Lower lobe of right lung (tissue), 2 donors: ENCODE measurements around the gene KIAA0513. TPM values are rescaled to one million over a fixed set of nuclear protein-coding genes. Genes with fewer than 3 reads are reported as not detected.

Experiments used
- ATAC-seq, 2 donors: fragments of 200-7000 bp; cut with Tn5 transposase; one replicate each; pipeline ENCODE4 v1.9.1; 2020 to 2022; ENCODE audit warnings: mild to moderate bottlenecking in 2 of 2, moderate library complexity in 2 of 2
- DNase-seq: peaks from one replicate; pipeline ENCODE4 v3.0.0-alpha.2; 2020
- H3K27ac ChIP-seq: fragments of 200-600 bp; one replicate; pipeline ENCODE4 v1.8.0; 2022
- H3K27me3 ChIP-seq: fragments of 200-600 bp; one replicate; pipeline ENCODE4 v1.8.0; 2022; ENCODE audit warnings: low read depth
- H3K36me3 ChIP-seq: fragments of 200-600 bp; one replicate; pipeline ENCODE4 v1.8.0; 2022; ENCODE audit warnings: mild to moderate bottlenecking
- H3K4me1 ChIP-seq: fragments of 200-600 bp; one replicate; pipeline ENCODE4 v1.8.0; 2022
- H3K4me3 ChIP-seq: fragments of 200-600 bp; one replicate; pipeline ENCODE4 v1.8.0; 2022; ENCODE audit warnings: mild to moderate bottlenecking
- H3K9me3 ChIP-seq: fragments of 200-600 bp; one replicate; pipeline ENCODE4 v1.8.0; 2022
- intact Hi-C: fragments of 100-400 bp; cut with DNase I; formaldehyde crosslinking; loops from one replicate; pipeline ENCODE4 v1.11.0; 2022
- total RNA-seq: library from RNA; stranded (reverse); fragmentation: NEBNext Ultra II Directional; extraction: Animal tissue kit (Norgen Biotek cat#: 25700); gene quantifications from one replicate; pipeline ENCODE4 v1.2.1, GENCODE V29; 2021
- TF ChIP-seq, protein P1 (sequence below): fragments of 200-600 bp; IDR thresholded peaks from one replicate; pipeline ENCODE4 v1.8.0; 2022; ENCODE audit warnings: antibody characterized with exemption, mild to moderate bottlenecking
- donor health status: DM: no; HTN: yes; CAD: no; lungs with severe emphysema.

The KIAA0513 gene
- total RNA-seq, 1 donor from 2014 or later, result 31.1 TPM

DNA sequence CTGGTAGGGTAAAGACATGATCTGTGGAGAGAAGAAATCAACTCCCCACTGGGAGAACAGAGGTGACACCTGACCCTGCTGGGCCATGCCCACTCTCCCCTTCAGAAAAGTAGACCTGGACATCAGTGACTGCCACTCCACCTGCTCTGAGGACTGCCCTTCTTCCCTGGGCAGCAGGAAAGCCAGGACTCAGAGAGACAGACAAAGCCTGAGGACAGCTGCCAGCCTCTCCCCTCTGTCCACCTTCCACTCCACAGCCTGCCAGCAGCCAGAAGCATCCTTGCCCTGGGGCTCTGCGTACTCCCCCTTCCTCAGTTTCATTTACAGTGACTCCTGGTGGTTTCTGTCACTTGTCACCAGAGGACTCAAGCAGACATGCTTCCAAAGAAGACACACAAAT lies 40.7 kb upstream of the KIAA0513 start:
- H3K4me3 ChIP-seq, result no peak overlapping the region
- intact Hi-C loops, result no loop called here
- no peak for ATAC-seq
- no peaks in the 10 kb centered on the region for H3K9me3 ChIP-seq
- no peak overlapping the region for H3K27ac ChIP-seq
- H3K27me3 ChIP-seq, result no peaks in the 10 kb centered on the region
- peaks cover 47% of the 10 kb centered on the region for H3K4me1 ChIP-seq
- TF ChIP-seq, protein P1, sequence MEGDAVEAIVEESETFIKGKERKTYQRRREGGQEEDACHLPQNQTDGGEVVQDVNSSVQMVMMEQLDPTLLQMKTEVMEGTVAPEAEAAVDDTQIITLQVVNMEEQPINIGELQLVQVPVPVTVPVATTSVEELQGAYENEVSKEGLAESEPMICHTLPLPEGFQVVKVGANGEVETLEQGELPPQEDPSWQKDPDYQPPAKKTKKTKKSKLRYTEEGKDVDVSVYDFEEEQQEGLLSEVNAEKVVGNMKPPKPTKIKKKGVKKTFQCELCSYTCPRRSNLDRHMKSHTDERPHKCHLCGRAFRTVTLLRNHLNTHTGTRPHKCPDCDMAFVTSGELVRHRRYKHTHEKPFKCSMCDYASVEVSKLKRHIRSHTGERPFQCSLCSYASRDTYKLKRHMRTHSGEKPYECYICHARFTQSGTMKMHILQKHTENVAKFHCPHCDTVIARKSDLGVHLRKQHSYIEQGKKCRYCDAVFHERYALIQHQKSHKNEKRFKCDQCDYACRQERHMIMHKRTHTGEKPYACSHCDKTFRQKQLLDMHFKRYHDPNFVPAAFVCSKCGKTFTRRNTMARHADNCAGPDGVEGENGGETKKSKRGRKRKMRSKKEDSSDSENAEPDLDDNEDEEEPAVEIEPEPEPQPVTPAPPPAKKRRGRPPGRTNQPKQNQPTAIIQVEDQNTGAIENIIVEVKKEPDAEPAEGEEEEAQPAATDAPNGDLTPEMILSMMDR, result no peak
- DNase-seq, result peak; percentile 8
- H3K36me3 ChIP-seq, result peaks cover 86% of the 10 kb centered on the region

DNA sequence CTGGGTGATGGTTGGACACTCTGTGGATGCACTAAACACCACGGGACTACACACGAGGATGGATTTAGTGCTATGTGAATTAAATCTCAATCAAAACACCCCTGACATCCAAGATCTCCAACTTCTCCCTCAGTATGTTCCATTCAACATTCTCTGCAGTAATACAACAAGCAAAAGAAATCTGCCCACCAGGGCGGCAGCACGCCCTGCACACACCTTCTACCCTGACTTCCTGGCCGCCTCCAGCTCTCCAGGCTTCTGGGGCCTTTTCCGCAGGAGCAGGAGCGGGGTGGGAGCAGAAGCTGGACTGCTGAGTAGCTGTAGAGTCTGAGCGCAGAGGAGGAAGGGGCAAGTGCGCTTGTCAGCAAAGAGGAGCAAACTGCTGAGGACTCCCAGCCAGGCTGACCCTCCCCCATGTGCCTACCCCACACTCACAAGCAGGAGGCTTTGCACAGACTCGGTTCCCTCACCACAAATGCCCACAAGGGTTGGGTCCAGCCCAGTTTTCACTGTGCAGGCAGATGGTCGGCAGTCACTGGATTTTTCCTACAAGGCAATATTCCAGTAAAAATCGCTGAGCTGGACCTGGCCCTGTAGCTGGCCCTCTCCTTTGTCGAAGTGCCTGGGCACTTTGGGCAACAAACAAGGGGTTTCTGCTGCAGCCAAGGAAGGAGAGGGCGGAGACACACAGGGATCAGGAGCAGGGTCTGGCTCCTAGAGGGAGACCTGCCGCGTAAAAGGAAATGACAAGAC lies 39.1 kb upstream of the KIAA0513 start:
- TF ChIP-seq, protein P1, result no peak
- Histone ChIP-seq H3K36me3 (peaks cover 89% of the 10 kb centered on the region), H3K4me1 (peaks cover 48% of the 10 kb centered on the region), H3K27me3 (no peaks in the 10 kb centered on the region), H3K27ac (no peak overlapping the region), H3K4me3 (no peak overlapping the region), H3K9me3 (no peaks in the 10 kb centered on the region)
- intact Hi-C loops, result no loop called here
- DNase-seq (peak; percentile 38), ATAC-seq (no peak)

DNA sequence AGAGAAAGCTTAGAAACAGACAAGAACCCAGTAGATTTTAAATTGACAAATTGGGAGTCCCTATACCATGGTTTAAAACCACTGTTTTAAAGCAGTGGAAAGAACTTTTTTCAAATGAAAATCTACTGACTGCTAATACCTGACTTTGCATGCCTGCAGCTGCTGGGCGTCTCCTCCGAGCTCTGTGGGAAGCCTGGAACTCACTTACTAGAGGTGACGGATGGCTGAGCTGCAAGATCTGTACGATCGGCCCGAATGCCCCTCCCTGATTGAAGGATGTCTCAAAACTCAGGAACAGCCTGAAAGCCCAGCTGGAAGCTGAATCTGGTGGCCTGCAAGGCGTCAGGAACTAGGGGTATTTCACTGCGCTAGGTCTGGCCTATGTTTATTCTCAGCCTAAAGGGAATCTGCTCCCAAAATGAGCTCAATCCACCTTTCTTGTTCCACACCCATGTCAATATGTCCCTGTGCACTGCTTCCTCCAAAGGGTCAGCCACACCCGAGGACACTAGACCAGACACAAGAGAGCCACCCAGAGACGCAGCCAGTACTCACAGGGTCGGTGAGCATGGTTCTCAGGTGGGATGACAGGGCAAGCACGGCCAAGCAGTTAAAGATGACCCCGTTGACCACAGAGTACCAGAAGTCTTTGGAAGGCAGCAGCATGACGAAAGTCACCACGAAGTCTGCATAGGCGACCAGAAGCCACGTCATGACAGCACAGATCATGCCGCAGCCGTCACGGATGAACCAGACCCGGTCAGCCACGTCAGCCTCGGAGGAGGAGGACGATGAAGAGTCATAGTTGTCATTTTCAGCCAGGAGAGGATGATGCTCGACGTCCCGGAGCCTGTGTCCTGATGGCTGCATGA lies 37.6 kb upstream of the KIAA0513 start:
- Histone ChIP-seq H3K4me3 (no peak overlapping the region), H3K36me3 (peaks cover 92% of the 10 kb centered on the region), H3K27ac (no peak overlapping the region), H3K4me1 (peaks cover 52% of the 10 kb centered on the region), H3K9me3 (no peaks in the 10 kb centered on the region), H3K27me3 (no peaks in the 10 kb centered on the region)
- intact Hi-C loops, result no loop called here
- TF ChIP-seq, protein P1, result no peak
- no peak for ATAC-seq
- peak; percentile 33 for DNase-seq

DNA sequence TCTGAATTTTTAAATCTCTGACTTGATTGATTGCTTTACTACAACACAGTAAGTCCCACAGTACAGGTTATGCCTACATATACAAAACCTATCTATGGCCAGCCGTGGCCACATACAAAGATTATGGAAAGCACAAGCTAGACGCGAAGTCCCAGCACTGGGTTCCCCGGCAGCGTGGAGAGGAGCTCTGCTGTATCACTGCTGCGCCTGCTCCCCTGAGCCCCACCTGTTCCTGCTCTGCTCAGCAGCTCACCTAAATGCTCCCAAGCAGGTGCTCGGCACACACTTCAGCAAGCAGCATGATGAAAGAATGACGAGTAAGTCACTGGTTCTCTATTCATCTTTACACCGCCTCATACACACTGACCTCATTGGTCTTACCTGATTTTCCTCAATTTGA lies 36.8 kb upstream of the KIAA0513 start:
- no peaks in the 10 kb centered on the region for H3K9me3 ChIP-seq
- no peak for ATAC-seq
- H3K27ac ChIP-seq, result no peak overlapping the region
- DNase-seq, result peak; percentile 36
- H3K4me3 ChIP-seq, result no peak overlapping the region
- TF ChIP-seq, protein P1, result no peak
- H3K27me3 ChIP-seq, result no peaks in the 10 kb centered on the region
- intact Hi-C loops, result no loop called here
- H3K4me1 ChIP-seq, result peaks cover 52% of the 10 kb centered on the region
- peaks cover 94% of the 10 kb centered on the region for H3K36me3 ChIP-seq

DNA sequence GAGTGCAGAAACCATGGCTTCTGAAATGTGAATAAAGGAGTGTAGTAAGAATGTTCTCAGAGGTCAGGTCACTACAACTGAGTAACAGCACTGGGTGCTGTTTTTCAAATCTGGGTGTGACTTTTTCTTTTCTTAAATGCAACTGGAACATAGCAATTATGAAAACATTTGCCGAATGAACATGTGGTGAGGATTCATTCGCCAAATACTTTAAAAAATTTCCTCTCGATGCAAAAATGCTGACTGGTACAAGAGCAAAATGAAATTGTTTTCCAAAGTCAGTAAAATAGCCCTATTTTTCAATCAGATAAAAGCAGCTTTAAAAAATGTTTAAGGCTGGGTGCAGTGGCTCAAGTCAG lies 34.9 kb upstream of the KIAA0513 start:
- Histone ChIP-seq H3K27me3 (no peaks in the 10 kb centered on the region), H3K36me3 (peaks cover 79% of the 10 kb centered on the region), H3K27ac (peak overlapping the region; percentile 79), H3K4me3 (no peak overlapping the region), H3K9me3 (no peaks in the 10 kb centered on the region), H3K4me1 (peaks cover 61% of the 10 kb centered on the region)
- DNase-seq (no peak), ATAC-seq (no peak)
- TF ChIP-seq, protein P1, result no peak
- intact Hi-C loops, result no loop called here
